ENCODE measurements around the gene ERF. TPM values are rescaled to one million over a fixed set of nuclear protein-coding genes. Genes with fewer than 3 reads are reported as not detected.
A peak's percentile ranks its signal among the peaks of the same experiment; 100 is the strongest.

Gene ERF
- total RNA-seq, 2 donors from 2014 or later, result 33.9 to 121 TPM

DNA sequence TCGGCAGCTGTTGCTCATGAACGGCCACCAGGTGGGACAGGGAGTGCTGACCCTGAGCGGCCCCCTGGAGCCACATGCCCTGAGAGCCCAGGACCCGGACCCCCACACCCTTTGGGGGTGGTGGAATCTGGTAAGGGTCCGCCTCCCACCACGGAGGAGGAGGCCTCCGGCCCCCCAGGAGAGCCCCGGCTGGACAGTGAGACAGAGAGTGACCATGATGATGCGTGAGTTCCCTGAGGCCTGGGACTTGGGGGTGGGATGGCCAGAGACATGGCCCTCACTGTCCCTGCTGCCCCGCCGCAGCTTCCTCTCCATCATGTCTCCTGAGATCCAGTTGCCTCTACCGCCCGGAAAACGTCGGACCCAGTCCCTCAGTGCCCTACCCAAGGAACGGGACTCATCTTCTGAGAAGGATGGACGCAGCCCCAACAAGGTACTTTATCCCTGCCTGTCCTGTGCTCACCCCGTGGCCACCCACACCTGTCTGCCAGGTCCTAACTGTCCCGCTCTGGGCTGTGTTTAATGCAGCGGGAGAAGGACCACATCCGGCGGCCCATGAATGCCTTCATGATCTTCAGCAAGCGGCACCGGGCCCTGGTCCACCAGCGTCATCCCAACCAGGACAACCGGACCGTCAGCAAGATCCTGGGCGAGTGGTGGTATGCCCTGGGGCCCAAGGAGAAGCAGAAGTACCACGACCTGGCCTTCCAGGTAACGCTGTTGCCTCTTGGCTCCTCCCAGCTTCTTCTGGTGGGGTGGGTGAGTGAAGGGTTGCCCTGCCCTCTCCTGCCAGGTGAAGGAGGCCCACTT, 32.3 kb upstream of the ERF start:
- H3K9me3 ChIP-seq, result no peaks in the 10 kb centered on the region
- no peak overlapping the region for H3K4me3 ChIP-seq
- no peaks in the 10 kb centered on the region for H3K27me3 ChIP-seq (replicated peaks; ENCODE audit: insufficient read depth)
- TF ChIP-seq, protein P1, sequence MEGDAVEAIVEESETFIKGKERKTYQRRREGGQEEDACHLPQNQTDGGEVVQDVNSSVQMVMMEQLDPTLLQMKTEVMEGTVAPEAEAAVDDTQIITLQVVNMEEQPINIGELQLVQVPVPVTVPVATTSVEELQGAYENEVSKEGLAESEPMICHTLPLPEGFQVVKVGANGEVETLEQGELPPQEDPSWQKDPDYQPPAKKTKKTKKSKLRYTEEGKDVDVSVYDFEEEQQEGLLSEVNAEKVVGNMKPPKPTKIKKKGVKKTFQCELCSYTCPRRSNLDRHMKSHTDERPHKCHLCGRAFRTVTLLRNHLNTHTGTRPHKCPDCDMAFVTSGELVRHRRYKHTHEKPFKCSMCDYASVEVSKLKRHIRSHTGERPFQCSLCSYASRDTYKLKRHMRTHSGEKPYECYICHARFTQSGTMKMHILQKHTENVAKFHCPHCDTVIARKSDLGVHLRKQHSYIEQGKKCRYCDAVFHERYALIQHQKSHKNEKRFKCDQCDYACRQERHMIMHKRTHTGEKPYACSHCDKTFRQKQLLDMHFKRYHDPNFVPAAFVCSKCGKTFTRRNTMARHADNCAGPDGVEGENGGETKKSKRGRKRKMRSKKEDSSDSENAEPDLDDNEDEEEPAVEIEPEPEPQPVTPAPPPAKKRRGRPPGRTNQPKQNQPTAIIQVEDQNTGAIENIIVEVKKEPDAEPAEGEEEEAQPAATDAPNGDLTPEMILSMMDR (IDR thresholded peaks at IDR 0.05), result no peak
- TF ChIP-seq POLR2AphosphoS5 (IDR thresholded peaks at IDR 0.05) (no peak), POLR2A (IDR thresholded peaks at IDR 0.05) (no peak)
- peaks cover 25% of the 10 kb centered on the region for H3K4me1 ChIP-seq (replicated peaks)
- peaks cover 10 to 32% of the 10 kb centered on the region in 2 donors for H3K36me3 ChIP-seq
- no peak for DNase-seq (ENCODE audit: low spot score)
- WGBS, result 85% methylated on average over 27 of the region's 30 CpGs
- intact Hi-C loops (cut with DNase I), result no loop called here
- peak overlapping the region; percentile 78 to 98 for H3K27ac ChIP-seq

DNA sequence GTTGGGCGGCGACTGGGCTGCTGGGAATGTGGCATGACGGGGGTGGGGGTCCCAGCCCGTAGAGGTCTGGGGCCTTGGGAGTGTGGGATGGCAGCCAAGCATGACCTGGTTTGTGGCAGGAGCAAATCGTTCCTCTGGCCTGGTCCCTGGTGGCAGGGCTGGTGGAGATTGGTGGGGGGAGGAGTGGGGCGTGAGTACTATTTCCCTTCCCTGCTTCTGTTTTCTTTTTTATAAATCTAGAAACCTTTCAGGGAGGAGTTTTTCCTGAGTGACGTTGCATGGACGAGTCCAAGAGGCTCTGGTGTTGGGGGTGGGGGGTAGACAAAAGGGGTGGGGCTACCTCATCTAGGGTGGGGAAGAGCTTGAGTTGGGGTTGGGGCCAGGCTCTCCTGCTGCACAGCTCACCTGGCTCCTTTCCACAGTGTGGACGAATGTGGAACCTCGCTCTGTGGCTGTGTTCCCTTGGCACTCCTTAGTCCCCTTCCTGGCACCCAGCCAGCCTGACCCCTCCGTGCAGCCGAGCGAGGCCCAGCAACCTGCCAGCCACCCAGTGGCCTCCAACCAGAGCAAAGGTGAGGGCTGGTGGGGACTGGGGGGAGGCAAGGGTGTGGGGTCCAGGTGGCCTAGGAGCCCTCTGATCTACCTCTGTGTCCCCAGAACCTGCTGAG, 31.6 kb upstream of the ERF start:
- intact Hi-C loops (cut with DNase I), result no loop called here
- H3K4me1 ChIP-seq (replicated peaks), result peaks cover 31% of the 10 kb centered on the region
- TF ChIP-seq POLR2AphosphoS5 (IDR thresholded peaks at IDR 0.05) (no peak), POLR2A (IDR thresholded peaks at IDR 0.05) (peak; percentile 28)
- H3K36me3 ChIP-seq, result peaks cover 10 to 25% of the 10 kb centered on the region in 2 donors
- no peaks in the 10 kb centered on the region for H3K27me3 ChIP-seq (replicated peaks; ENCODE audit: insufficient read depth)
- no peak overlapping the region for H3K4me3 ChIP-seq
- H3K27ac ChIP-seq, result peak overlapping the region; percentile 78 to 98
- DNase-seq (ENCODE audit: low spot score), result no peak
- no peaks in the 10 kb centered on the region for H3K9me3 ChIP-seq
- WGBS, result 11% methylated on average over 10 of the region's 13 CpGs

DNA sequence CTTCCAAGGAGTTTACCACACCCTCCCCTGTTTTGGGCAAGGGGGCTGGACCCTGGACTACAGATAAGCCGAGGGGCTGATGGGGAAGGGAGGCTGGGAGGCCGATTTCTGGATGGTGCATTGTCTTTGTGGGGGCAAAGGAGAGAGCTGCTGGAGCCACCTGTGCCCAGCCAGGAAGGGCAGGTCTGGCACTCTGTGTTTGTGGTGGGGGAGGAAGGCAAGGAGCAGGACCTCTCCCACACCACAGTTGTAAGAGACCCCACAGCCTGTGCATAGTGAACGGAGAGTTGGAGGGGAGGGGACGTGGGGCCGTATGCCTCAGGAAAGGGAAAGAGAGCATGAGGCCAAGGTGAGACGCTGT, 31.0 kb upstream of the ERF start:
- H3K4me1 ChIP-seq (replicated peaks), result peaks cover 37% of the 10 kb centered on the region
- no peaks in the 10 kb centered on the region for H3K9me3 ChIP-seq
- no peaks in the 10 kb centered on the region for H3K27me3 ChIP-seq (replicated peaks; ENCODE audit: insufficient read depth)
- peaks cover 10 to 19% of the 10 kb centered on the region in 2 donors for H3K36me3 ChIP-seq
- intact Hi-C loops (cut with DNase I), result no loop called here
- WGBS, result 11% methylated on average over 6 of the region's 6 CpGs
- no peak overlapping the region for H3K4me3 ChIP-seq
- DNase-seq (ENCODE audit: low spot score), result no peak
- H3K27ac ChIP-seq, result peak overlapping the region; percentile 78 to 98
- TF ChIP-seq, protein P1 (IDR thresholded peaks at IDR 0.05), result no peak
- no peak for TF ChIP-seq POLR2A (IDR thresholded peaks at IDR 0.05)
- TF ChIP-seq POLR2AphosphoS5 (IDR thresholded peaks at IDR 0.05), result no peak

DNA sequence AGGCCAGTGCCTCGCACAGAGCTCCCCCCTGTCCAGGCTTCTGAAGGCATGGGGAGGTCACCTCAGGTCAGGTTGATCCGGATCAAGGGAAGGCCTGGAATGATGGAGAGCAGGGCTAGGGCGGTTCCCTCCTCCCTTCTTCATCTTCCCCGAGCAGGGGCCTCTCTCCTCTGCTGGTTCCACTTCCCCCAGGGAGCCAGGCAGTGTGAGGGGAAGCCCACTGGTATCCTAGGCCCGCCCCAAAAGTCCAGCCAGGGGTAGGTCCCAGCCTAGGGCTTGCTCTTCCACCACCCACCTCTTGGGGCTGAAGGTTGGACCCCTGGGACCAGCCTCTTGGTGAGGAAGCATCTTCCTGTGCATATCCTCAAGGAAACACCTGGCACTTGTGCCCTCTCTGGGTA, 30.6 kb upstream of the ERF start:
- no peak for DNase-seq (ENCODE audit: low spot score)
- WGBS, result 34% methylated on average over 5 of the region's 5 CpGs
- Histone ChIP-seq H3K9me3 (no peaks in the 10 kb centered on the region), H3K27me3 (replicated peaks; ENCODE audit: insufficient read depth) (no peaks in the 10 kb centered on the region), H3K4me1 (replicated peaks) (peaks cover 37% of the 10 kb centered on the region), H3K27ac (peak overlapping the region; percentile 78 to 98), H3K36me3 (peaks cover 10 to 15% of the 10 kb centered on the region in 2 donors), H3K4me3 (no peak overlapping the region)
- TF ChIP-seq POLR2A (IDR thresholded peaks at IDR 0.05), result no peak
- TF ChIP-seq POLR2AphosphoS5 (IDR thresholded peaks at IDR 0.05), result no peak
- TF ChIP-seq, protein P1 (IDR thresholded peaks at IDR 0.05), result no peak
- intact Hi-C loops (cut with DNase I), result no loop called here

DNA sequence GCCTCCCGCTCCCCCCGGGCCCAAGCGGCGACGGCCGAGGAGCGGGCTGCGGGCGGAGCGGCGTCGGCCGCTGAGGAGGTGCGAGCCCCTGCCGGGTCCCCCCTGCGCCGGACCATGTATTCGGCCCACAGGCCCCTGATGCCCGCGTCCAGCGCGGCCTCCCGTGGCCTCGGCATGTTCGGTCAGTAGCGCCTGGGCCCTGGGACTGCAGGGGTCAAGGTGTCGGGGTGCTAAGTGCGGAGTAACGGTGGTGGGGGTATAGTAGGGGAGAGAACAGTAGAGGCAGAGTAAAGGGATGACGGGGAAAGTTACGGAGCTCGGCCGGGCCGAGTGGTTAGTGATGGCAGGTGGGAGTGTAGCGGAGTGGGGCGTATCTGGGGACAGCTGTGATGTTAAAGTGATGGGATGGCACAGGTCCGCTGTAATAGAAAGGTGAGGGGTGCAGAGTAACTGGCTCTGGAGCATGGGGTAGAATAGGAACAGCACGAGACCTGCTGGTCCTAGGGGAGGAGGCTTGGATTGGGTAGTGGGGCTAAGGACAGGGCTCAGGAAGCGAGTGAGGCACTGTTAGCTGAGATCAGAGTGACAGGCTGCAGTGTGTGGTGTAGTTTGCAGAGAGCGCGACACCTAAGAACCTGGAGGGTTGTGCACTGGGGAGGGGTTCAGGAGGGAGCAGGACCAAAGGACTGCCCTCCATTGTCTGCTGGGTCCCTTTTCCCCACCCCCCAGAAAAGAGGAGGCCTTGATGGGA, 29.8 kb upstream of the ERF start:
- Histone ChIP-seq H3K36me3 (peaks cover 10 to 11% of the 10 kb centered on the region in 2 donors), H3K27me3 (replicated peaks; ENCODE audit: insufficient read depth) (no peaks in the 10 kb centered on the region), H3K27ac (peak overlapping the region; percentile 78 to 98), H3K4me3 (peak overlapping the region; percentile 54 to 72), H3K9me3 (no peaks in the 10 kb centered on the region), H3K4me1 (replicated peaks) (peaks cover 37% of the 10 kb centered on the region)
- intact Hi-C loops (cut with DNase I), result loop anchor here (1.0 kb wide), 1 partner anchor 30 kb away; no protein-coding TSS in a partner anchor
- no peak for TF ChIP-seq POLR2A (IDR thresholded peaks at IDR 0.05)
- TF ChIP-seq, protein P1 (IDR thresholded peaks at IDR 0.05), result no peak
- no peak for TF ChIP-seq POLR2AphosphoS5 (IDR thresholded peaks at IDR 0.05)
- no peak for DNase-seq (ENCODE audit: low spot score)
- WGBS, result 3% methylated on average over 35 of the region's 41 CpGs
